ENCODE measurements around the gene IDH3G. TPM values are rescaled to one million over a fixed set of nuclear protein-coding genes. Genes with fewer than 3 reads are reported as not detected.

The IDH3G gene
- total and polyA plus RNA-seq, 8 donors = 15.8 to 48.4 (median 25.1) TPM

DNA sequence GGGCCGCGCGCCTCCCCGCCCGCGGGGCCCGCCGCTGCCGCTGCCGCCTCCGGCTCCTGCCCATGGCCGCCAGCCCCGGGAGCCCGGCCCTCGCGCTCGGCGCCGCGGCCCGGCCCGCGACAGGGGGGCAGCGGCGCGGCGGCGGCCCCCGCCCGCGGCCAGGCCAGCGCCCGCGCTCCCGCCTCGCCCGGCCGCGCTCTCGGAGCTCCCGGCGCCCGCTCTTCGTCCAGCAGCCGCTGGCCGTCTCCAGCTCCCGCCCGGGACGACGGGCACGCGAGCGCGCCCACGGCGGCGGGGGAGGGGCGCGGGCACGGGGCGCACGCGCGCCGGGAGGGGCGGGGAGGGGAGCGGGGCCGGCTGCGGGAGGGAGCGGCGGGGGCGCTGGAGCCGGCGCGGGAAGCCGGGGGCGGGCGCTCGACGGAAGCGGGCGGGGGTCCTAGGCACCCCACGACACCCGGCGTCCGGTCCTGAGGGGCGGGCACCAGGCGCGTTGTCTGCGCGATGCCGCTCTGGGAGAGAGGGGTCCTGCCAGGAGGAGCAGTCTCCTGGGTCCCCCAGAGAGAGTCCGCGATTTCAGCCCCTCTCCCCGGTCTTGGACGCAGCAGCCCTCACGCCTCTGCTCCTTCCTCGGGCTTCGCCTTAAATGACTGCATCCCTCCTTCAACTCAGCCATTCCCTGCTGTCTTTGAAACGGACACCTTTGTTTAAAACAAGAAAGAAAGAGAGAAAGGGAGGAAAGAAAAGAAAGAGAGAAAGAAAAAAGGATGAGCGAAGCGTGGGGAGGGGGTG lies 36.7 kb upstream of the IDH3G start:
- FAIRE-seq = no peak
- no peaks in the 10 kb centered on the region for H3K4me1 ChIP-seq
- H3K36me3 ChIP-seq = no peaks in the 10 kb centered on the region
- peaks cover 0 to 14% (median 0%) of the 10 kb centered on the region in 4 donors for H3K27me3 ChIP-seq
- intact Hi-C loops (cut with DNase I) = no loop called here
- H3K4me3 ChIP-seq = peak overlapping the region in 1 of 4 donors; percentile 29
- H3K9me3 ChIP-seq = no peaks in the 10 kb centered on the region
- DNase-seq = peak in 1 of 6 donors; percentile 62
- 5 to 24% methylated on average over 52 to 99 of the region's 102 CpGs for WGBS, 2 donors
- TF ChIP-seq, protein P1, sequence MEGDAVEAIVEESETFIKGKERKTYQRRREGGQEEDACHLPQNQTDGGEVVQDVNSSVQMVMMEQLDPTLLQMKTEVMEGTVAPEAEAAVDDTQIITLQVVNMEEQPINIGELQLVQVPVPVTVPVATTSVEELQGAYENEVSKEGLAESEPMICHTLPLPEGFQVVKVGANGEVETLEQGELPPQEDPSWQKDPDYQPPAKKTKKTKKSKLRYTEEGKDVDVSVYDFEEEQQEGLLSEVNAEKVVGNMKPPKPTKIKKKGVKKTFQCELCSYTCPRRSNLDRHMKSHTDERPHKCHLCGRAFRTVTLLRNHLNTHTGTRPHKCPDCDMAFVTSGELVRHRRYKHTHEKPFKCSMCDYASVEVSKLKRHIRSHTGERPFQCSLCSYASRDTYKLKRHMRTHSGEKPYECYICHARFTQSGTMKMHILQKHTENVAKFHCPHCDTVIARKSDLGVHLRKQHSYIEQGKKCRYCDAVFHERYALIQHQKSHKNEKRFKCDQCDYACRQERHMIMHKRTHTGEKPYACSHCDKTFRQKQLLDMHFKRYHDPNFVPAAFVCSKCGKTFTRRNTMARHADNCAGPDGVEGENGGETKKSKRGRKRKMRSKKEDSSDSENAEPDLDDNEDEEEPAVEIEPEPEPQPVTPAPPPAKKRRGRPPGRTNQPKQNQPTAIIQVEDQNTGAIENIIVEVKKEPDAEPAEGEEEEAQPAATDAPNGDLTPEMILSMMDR (IDR thresholded peaks at IDR 0.05) = no peak
- no peak overlapping the region for H3K27ac ChIP-seq
- peak in 1 of 4 donors; percentile 27 for ATAC-seq

DNA sequence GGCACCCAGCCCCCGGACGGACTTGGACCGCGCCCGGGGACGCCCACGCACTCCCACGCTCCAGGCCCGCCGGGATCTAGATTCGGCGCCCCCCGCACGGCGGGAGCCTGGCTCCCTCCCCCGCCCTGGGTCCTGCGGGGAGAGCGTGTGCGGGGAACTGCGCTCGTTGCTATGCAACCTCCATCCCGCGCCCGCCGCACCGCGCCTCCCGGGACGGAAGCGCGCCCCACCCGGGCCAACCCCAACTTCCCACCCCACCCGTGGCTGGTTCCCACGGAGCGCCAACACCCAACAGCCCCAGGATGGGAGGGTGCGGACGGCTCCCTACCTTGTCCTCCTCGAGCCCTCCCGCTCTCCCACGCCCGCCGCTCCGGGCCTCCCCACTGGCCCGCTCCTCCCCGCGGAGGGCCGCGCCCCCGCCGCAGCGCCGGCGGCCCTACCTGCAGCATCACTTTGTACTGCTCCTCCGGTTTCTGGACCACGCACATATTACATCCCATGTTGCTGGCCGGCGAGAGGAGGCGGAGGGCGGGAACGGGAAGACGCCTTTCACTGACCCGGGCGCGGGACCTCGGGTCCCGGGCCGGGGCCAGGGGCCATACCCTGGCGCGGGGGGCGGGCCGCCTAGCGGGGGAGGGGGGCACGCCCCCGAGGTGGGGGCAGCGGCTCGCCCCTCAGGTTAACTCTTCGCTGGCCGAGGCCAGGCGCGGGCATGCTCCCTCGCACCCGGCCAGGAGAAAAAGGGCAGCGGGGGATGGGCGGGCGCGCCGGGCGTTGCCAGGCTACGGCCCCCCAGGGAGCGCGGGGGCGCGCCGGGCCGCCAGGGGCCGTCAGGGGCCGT lies 35.8 kb upstream of the IDH3G start, which contains the start of gene PDZD4:
PDZD4 (minus strand) TSS at position 746 of the 841 bp plus-strand sequence; CDS start at position 500, 246 bp downstream.
- peak in 1 of 6 donors; percentile 74 for DNase-seq
- Histone ChIP-seq H3K4me3 (peak within 1 kb of the TSS in 2 of 4 donors; percentile 29 to 38), H3K27me3 (peaks cover 0 to 14% (median under 1%) of the 10 kb centered on the region in 4 donors)

DNA sequence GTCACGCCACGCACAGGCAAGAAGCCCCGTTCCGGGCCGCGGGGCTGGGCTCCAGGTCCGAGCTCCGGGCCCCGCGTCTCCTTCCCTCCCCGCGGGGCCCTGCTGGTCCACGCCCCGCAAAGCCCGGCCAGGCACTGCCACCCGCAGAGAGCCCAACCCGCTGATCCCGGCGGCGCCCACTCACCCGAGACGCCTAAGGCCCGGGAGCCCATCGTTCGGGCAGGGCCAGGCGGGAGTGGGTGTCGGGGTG lies 35.3 kb upstream of the IDH3G start:
- TF ChIP-seq, protein P1 (IDR thresholded peaks at IDR 0.05) = no peak
- Histone ChIP-seq H3K27ac (no peak overlapping the region), H3K9me3 (no peaks in the 10 kb centered on the region), H3K36me3 (no peaks in the 10 kb centered on the region), H3K4me1 (no peaks in the 10 kb centered on the region), H3K27me3 (peaks cover 0 to 14% (median 1%) of the 10 kb centered on the region in 4 donors), H3K4me3 (peak overlapping the region in 1 of 4 donors; percentile 38)
- FAIRE-seq (no peak), DNase-seq (peak in 1 of 6 donors; percentile 70), ATAC-seq (peak in 1 of 4 donors; percentile 33)
- intact Hi-C loops (cut with DNase I) = no loop called here
- 2 to 26% methylated on average over 22 to 27 of the region's 27 CpGs for WGBS, 2 donors

More for the DNA sequence above, 35.8 kb upstream of the IDH3G start, which contains the start of gene PDZD4:
- TF ChIP-seq, protein P1 (IDR thresholded peaks at IDR 0.05) = no peak
- intact Hi-C loops (cut with DNase I) = no loop called here
- 1 to 12% methylated on average over 64 to 96 of the region's 97 CpGs for WGBS, 2 donors
- no peak within 1 kb of the TSS for H3K27ac ChIP-seq
- FAIRE-seq = no peak
- peak in 2 of 4 donors; percentile 38 to 48 for ATAC-seq
- no peaks in the 10 kb centered on the region for H3K9me3 ChIP-seq
- H3K4me1 ChIP-seq = no peaks in the 10 kb centered on the region
- no peaks in the 10 kb centered on the region for H3K36me3 ChIP-seq

DNA sequence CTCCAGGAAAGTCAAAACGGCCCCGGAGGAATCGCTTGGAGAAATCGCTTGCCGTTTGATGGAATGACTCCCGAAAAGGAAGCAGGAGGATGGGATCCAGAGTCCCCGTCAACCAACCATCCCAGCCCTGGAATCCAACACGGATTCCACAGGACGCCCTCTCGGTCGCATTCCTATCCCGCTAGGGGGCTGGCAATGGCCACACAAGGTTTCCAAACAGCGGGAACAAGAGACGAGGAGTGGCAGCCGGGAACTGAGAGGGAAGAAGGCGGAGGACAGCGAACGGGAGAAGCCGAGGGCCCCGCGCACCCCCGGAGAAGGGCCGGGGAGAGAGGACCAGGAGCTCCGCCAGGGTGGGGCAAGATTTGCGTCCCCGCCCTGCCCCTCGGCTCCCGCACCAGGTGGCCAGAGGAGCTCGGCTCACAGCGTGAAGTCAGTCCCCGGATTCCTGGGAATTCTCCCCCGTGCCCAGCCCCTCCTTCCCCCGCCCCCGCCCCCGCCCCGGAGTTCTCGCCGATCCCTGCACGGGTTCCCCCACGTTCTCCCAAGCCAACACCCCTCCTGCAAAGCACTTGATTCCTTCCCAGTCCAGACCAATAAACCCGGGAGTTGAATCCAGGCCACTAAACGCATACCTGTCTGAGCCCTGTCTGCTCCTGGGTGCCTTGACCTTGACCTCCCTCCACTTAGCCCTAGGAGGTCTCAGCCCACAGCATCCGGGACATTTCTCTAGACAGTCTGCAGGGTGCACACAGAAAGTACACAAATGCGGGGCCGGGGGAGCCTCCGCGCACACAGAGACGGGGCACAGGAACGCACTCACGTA lies 34.8 kb upstream of the IDH3G start:
- intact Hi-C loops (cut with DNase I) = no loop called here
- TF ChIP-seq, protein P1 (IDR thresholded peaks at IDR 0.05) = no peak
- H3K9me3 ChIP-seq = no peaks in the 10 kb centered on the region
- H3K27ac ChIP-seq = no peak overlapping the region
- H3K27me3 ChIP-seq = peaks cover 0 to 14% (median 1%) of the 10 kb centered on the region in 4 donors
- 17% methylated on average over 47 to 50 of the region's 50 CpGs for WGBS, 2 donors
- no peaks in the 10 kb centered on the region for H3K36me3 ChIP-seq
- H3K4me3 ChIP-seq = peak overlapping the region in 1 of 4 donors; percentile 38
- ATAC-seq = peak in 1 of 4 donors; percentile 17
- DNase-seq = peak in 1 of 6 donors; percentile 53
- no peaks in the 10 kb centered on the region for H3K4me1 ChIP-seq
- no peak for FAIRE-seq

Data from pancreas (tissue), 10 donors.